ENCODE measurements around the gene RPS18. TPM values are rescaled to one million over a fixed set of nuclear protein-coding genes. Genes with fewer than 3 reads are reported as not detected.

RPS18 gene
- total and polyA plus RNA-seq, 2 of the 13 experiments (the other 11 are each of a cell fraction or from before 2014, with no cell fraction given) = 3,896 to 5,806 TPM

GRCh38 chr6:33280539-33280938 lies 8.7 kb downstream of the RPS18 start:
- DNase-seq (ENCODE audit: low spot score) = no peak
- H3K9me3 ChIP-seq (ENCODE audit: low read length) = no peaks in the 10 kb centered on the region
- peaks cover 15 to 56% of the 10 kb centered on the region in 2 experiments for H3K36me3 ChIP-seq (replicated peaks in 1 of 2; ENCODE audit: control insufficient read depth in 1 of 2, insufficient read depth in 2 of 2, low read length in 2 of 2)
- H2AFZ ChIP-seq (ENCODE audit: low read length) = no peak overlapping the region
- in situ Hi-C loops (cut with HindIII; ENCODE audit: extremely low pct_ligation_motif_present, low pct_unique_long_range_greater_than_20kb) (loop anchor here (25.0 kb wide), 1 partner anchor 132 kb away; the partner anchor contains the start of genes CUTA, PHF1 and SYNGAP1), intact Hi-C loops (cut with micrococcal nuclease; ENCODE audit: unreplicated experiment) (loop anchor here (1.0 kb wide), 3 partner anchors 19 to 111 kb away; partner anchors contain the start of gene KIFC1)
- POLR2A ChIA-PET = interaction anchor here (2.2 to 4.7 kb wide), 2 partner anchors 8 to 19 kb away, joined by 5 to 20 read pairs; partner anchors contain the start of genes RPS18 and VPS52
- no peak overlapping the region for H3K9ac ChIP-seq (ENCODE audit: insufficient read depth, low read depth, low read length)
- BruUV-seq (replicated peaks) = no TSS peak
- H3K4me3 ChIP-seq (replicated peaks in 1 of 3; ENCODE audit: insufficient read depth in 1 of 3, low read depth in 2 of 3, low read length in 3 of 3) = no peak overlapping the region
- H3K79me2 ChIP-seq (ENCODE audit: insufficient read depth, low read length) = peaks cover under 1% of the 10 kb centered on the region
- H3K27ac ChIP-seq (ENCODE audit: extremely low read length, insufficient read depth, low read length) = peak overlapping the region; percentile 48
- H3K27me3 ChIP-seq (ENCODE audit: control insufficient read depth in 1 of 2, insufficient read depth in 2 of 2, low read length in 2 of 2) = no peaks in the 10 kb centered on the region
- CTCF ChIA-PET (ENCODE audit: low intra/inter-chr PET ratio, low total read pairs) = interaction anchor here (0.7 to 3.2 kb wide), 6 partner anchors 19 to 145 kb away, joined by 3 to 52 read pairs (median 10); partner anchors contain the start of genes KIFC1 and RGL2
- WGBS (ENCODE audit: low lambda C conversion rate) = 97% methylated on average over 6 of the region's 6 CpGs
- H3K4me2 ChIP-seq (ENCODE audit: low read depth, low read length) = no peak overlapping the region
- FAIRE-seq = no peak
- H4K20me1 ChIP-seq (ENCODE audit: insufficient read depth, low read length) = peaks cover 6% of the 10 kb centered on the region; the same call in 1 of the 2 replicates
- no peak for ATAC-seq
- peaks cover 3% of the 10 kb centered on the region; the same call in 1 of the 2 replicates for H3K4me1 ChIP-seq (ENCODE audit: insufficient read depth, low read length)
- TF ChIP-seq ZBTB7A (CRISPR knock-in tag; IDR thresholded peaks at IDR 0.05) (0 out of 2 replicates have a peak, but pooled peaks have one; percentile 30), SALL2 (CRISPR knock-in tag; IDR thresholded peaks at IDR 0.05) (no peak), NBN (conservative IDR thresholded peaks at IDR 0.05) (no peak), PTBP1 (IDR thresholded peaks at IDR 0.05; ENCODE audit: low read depth, low read length, poor library complexity, severe bottlenecking) (no peak), ZNF33B (CRISPR knock-in tag; IDR thresholded peaks at IDR 0.05) (no peak), ZNF350 (CRISPR knock-in tag; IDR thresholded peaks at IDR 0.05; ENCODE audit: borderline replicate concordance, low read depth) (no peak), DRAP1 (CRISPR knock-in tag; IDR thresholded peaks at IDR 0.05) (no peak), E2F2 (CRISPR knock-in tag; IDR thresholded peaks at IDR 0.05; ENCODE audit: borderline replicate concordance) (no peak), ATF1 (CRISPR knock-in tag; IDR thresholded peaks at IDR 0.05) (no peak), MATR3 (CRISPR knock-in tag; IDR thresholded peaks at IDR 0.05) (no peak), ZGPAT (CRISPR knock-in tag; IDR thresholded peaks at IDR 0.05) (no peak), ZBTB4 (CRISPR knock-in tag; IDR thresholded peaks at IDR 0.05; ENCODE audit: borderline replicate concordance) (peak; percentile 5; the same call in 1 of the 2 replicates), ZNF512B (CRISPR knock-in tag; IDR thresholded peaks at IDR 0.05; ENCODE audit: borderline replicate concordance) (no peak), ZFP41 (CRISPR knock-in tag; IDR thresholded peaks at IDR 0.05; ENCODE audit: borderline replicate concordance) (no peak), ZNF335 (CRISPR knock-in tag; IDR thresholded peaks at IDR 0.05) (no peak)

All from HepG2 (cell line).